Measurements from ENCODE around the gene CDH23. TPM values are rescaled to one million over a fixed set of nuclear protein-coding genes. Genes with fewer than 3 reads are reported as not detected.

CDH23 gene
- total and polyA plus RNA-seq, 2 donors (not counting 1 experiment from before 2014, with no cell fraction given), result 0.37 to 0.89 TPM

DNA sequence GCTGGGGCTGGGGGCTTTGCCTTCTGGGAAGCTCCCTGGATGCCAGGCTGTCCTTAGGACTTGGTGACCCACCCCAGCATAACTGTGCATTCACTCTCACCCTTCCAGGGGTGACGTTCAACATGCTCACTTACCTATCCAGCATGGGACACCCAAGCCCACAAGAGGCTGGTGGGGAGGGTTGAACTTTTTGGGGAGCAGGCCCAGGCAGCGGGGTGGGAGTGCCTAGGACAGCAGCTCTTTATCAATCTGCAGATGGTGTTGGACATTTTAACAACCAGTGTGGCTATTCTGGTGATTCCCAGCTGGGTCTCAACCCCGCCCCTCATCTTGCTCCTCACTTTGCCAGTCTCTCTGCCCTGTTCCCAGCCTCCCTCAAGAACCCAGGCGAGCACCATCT is 86.4 kb downstream of the CDH23 start:
- no peaks in the 10 kb centered on the region for H3K4me1 ChIP-seq (ENCODE audit: control insufficient read depth in 2 of 2, insufficient read depth in 2 of 2, low read length in 2 of 2)
- Mint-ChIP-seq H3K27me3 (peaks cover 7% of the 10 kb centered on the region), H3K27ac (no peak overlapping the region), H3K4me1 (no peaks in the 10 kb centered on the region), H3K9me3 (ENCODE audit: insufficient read depth) (no peaks in the 10 kb centered on the region), H3K4me3 (no peak overlapping the region)
- ATAC-seq (ENCODE audit: low read depth) (no peak), DNase-seq (no peak)
- H3K9ac ChIP-seq (ENCODE audit: low read length), result no peak overlapping the region
- ChIA-PET POLR2A (no interaction called here), CTCF (no interaction called here)
- no peaks in the 10 kb centered on the region for H4K20me1 ChIP-seq (ENCODE audit: control insufficient read depth, insufficient read depth, low read length, poor library complexity, severe bottlenecking)
- 83% methylated on average over 3 of the region's 4 CpGs for WGBS (ENCODE audit: insufficient coverage)
- intact Hi-C loops (cut with micrococcal nuclease), result no loop called here
- no peak overlapping the region for H2AFZ ChIP-seq (ENCODE audit: insufficient read depth, low read depth, low read length, poor library complexity, severe bottlenecking)
- H3K9me3 ChIP-seq (ENCODE audit: control extremely low read depth in 1 of 3, control insufficient read depth in 2 of 3, insufficient read depth in 1 of 3, low read length in 2 of 3), result peaks cover 0 to 11% (median 0%) of the 10 kb centered on the region in 3 donors
- no peak overlapping the region for H3K27ac ChIP-seq (ENCODE audit: low read length in 2 of 2)
- H3K27me3 ChIP-seq (replicated peaks in 1 of 4; ENCODE audit: control extremely low read depth in 1 of 4, control insufficient read depth in 3 of 4, insufficient read depth in 4 of 4, low read length in 3 of 4), result no peaks in the 10 kb centered on the region
- H3K4me2 ChIP-seq (replicated peaks; ENCODE audit: low read depth, low read length, poor library complexity, severe bottlenecking), result no peak overlapping the region
- no peak overlapping the region for H3K4me3 ChIP-seq (ENCODE audit: control extremely low read depth in 1 of 5, extremely low read depth in 1 of 5, insufficient read depth in 1 of 5, low read depth in 2 of 5, low read length in 4 of 5)
- no peak for TF ChIP-seq EZH2 (IDR thresholded peaks at IDR 0.05; ENCODE audit: borderline replicate concordance, insufficient read depth, low read depth, low read length, poor library complexity, severe bottlenecking)
- no peak for TF ChIP-seq CTCF (IDR thresholded peaks at IDR 0.05)
- H3K36me3 ChIP-seq (replicated peaks in 1 of 2; ENCODE audit: control extremely low read depth in 1 of 2, control insufficient read depth in 1 of 2, extremely low read depth in 1 of 2, insufficient read depth in 2 of 2, low read length in 1 of 2), result no peaks in the 10 kb centered on the region
- no peaks in the 10 kb centered on the region for H3K79me2 ChIP-seq (ENCODE audit: control insufficient read depth, insufficient read depth, low read length)

DNA sequence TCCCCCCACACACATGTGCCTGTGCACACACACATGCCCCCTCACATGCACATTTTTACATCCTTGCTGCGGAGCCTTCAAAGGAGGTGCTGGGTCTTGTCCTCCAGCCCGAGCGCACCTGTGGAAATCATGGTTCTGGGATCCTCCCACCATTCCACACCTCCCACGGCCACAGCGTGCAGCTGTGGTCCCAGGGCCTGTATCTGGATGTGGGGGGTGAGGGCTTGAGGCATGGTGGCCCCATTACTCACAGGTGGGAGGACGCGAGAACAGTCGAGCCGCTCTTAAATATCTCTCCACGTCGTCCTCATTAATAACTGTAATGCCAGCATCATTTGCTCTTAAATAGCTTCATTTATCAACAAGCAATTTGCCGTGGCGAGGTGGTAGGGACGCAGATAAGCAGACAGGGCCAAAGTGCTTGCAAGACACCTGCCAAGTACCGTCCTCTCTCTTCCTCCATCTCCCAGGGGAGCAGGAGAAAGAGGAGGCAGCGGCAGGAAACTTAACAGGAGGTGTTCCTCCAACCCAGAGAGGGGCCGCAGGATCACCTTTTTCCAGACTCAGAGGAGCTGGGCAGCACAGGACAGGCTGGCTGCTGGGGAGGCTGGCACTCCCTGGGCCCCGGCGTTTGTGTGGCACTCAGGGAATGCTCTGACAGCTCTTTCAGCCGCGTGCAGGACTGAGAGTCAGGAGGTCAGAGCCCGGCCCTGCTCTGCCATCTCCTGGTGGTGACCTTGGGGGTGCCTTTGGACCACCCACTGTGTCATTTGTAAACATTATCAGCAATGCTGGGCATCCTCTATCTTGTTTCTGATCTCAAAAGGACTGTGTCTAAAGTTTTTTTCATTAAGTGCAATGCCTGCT is 87.4 kb downstream of the CDH23 start:
- Mint-ChIP-seq H3K27me3 (peaks cover 7% of the 10 kb centered on the region), H3K9me3 (ENCODE audit: insufficient read depth) (peaks cover 3% of the 10 kb centered on the region), H3K4me3 (no peak overlapping the region), H3K4me1 (no peaks in the 10 kb centered on the region), H3K27ac (no peak overlapping the region)
- H3K9ac ChIP-seq (ENCODE audit: low read length), result no peak overlapping the region
- H3K4me1 ChIP-seq (ENCODE audit: control insufficient read depth in 2 of 2, insufficient read depth in 2 of 2, low read length in 2 of 2), result no peaks in the 10 kb centered on the region
- H3K4me3 ChIP-seq (ENCODE audit: control extremely low read depth in 1 of 5, extremely low read depth in 1 of 5, insufficient read depth in 1 of 5, low read depth in 2 of 5, low read length in 4 of 5), result no peak overlapping the region
- H4K20me1 ChIP-seq (ENCODE audit: control insufficient read depth, insufficient read depth, low read length, poor library complexity, severe bottlenecking), result no peaks in the 10 kb centered on the region
- ChIA-PET POLR2A (no interaction called here), CTCF (no interaction called here)
- H3K79me2 ChIP-seq (ENCODE audit: control insufficient read depth, insufficient read depth, low read length), result no peaks in the 10 kb centered on the region
- 82% methylated on average over 14 of the region's 22 CpGs for WGBS (ENCODE audit: insufficient coverage)
- no peaks in the 10 kb centered on the region for H3K27me3 ChIP-seq (replicated peaks in 1 of 4; ENCODE audit: control extremely low read depth in 1 of 4, control insufficient read depth in 3 of 4, insufficient read depth in 4 of 4, low read length in 3 of 4)
- ATAC-seq (ENCODE audit: low read depth) (no peak), DNase-seq (no peak)
- no peak overlapping the region for H3K27ac ChIP-seq (ENCODE audit: low read length in 2 of 2)
- H2AFZ ChIP-seq (ENCODE audit: insufficient read depth, low read depth, low read length, poor library complexity, severe bottlenecking), result no peak overlapping the region
- no peaks in the 10 kb centered on the region for H3K36me3 ChIP-seq (replicated peaks in 1 of 2; ENCODE audit: control extremely low read depth in 1 of 2, control insufficient read depth in 1 of 2, extremely low read depth in 1 of 2, insufficient read depth in 2 of 2, low read length in 1 of 2)
- H3K9me3 ChIP-seq (ENCODE audit: control extremely low read depth in 1 of 3, control insufficient read depth in 2 of 3, insufficient read depth in 1 of 3, low read length in 2 of 3), result peaks cover 0 to 12% (median 5%) of the 10 kb centered on the region in 3 donors
- no peak overlapping the region for H3K4me2 ChIP-seq (replicated peaks; ENCODE audit: low read depth, low read length, poor library complexity, severe bottlenecking)
- TF ChIP-seq CTCF (IDR thresholded peaks at IDR 0.05) (no peak), EZH2 (IDR thresholded peaks at IDR 0.05; ENCODE audit: borderline replicate concordance, insufficient read depth, low read depth, low read length, poor library complexity, severe bottlenecking) (no peak)
- intact Hi-C loops (cut with micrococcal nuclease), result no loop called here
